NCI-H2107 treated with DMSO at 0.1 percent for 48 hours (cell line): ENCODE measurements around the gene CSMD2.

Source experiments
- DNase-seq: peaks from one replicate; lab custom pipeline; 2025; ENCODE audit not compliant: unreplicated experiment; lab: John Stamatoyannopoulos, UW

Gene CSMD2

DNA sequence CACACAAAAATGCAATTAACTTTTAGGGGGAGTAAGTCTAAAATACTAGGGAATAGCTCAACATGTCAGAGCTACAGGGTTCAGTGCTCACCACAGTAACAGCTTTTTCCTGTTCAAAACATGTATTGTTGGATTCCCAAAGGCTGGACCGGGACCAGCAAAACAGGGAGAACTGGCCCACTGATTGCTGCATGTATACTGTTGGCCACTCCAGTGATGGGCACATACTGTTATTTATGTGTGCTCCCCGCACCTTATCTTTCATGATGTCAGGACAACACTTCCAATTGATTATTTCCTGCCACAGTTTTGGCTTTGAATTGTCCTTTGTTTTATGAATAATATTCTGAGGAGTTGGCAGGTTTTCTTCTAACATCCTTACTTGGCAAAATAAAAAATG lies 250.5 kb downstream of the CSMD2 start:
- DNase-seq: no peak

DNA sequence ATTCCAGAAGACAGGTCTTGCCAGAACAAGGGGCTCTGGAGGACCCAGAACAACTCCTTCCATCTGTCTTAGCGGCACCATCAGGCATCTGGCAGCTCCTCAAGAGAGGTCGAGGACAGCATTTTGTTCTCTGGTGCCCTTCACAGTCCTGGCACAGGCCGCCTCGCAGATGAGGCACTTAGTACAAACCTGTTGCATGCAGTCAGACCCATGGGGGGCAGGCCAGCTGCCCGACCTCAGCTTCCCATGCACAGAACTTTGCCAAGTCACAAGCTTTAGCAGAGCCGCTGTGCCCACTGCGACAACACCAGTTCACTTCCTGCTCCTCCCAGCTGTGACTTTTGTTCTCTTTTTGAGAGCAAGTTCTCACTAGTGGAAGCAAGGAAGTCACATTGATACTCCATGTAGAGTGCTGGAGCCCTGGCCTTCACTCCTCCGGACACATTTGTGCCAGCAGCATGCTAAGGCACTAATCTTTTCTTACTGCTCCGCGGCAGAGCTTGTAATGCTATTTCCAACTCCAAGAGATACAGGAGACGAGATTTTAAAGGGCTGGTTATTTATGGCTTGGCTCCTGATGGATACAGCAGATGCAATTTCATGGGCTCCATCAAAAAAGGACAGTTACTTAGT lies 256.6 kb downstream of the CSMD2 start:
- no peak for DNase-seq

DNA sequence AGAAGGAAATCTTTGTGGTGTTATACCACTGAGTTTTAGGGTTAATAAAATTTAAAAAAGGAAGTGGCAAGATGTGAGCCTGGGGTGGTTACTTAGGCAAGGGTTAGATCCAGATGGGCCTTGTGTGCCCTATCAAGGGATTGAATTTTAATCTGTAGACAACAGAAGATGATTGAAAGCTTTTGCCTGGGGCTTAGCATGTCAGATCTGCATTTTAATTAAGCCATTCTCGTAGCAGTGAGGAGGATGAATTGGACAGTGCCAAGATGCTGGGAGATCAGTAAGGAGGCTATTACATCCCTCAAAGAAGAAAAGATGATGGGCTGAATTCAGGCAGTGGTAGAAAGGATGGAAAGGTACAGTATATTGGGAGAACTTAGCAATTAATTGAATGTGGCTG lies 258.9 kb downstream of the CSMD2 start:
- no peak for DNase-seq

DNA sequence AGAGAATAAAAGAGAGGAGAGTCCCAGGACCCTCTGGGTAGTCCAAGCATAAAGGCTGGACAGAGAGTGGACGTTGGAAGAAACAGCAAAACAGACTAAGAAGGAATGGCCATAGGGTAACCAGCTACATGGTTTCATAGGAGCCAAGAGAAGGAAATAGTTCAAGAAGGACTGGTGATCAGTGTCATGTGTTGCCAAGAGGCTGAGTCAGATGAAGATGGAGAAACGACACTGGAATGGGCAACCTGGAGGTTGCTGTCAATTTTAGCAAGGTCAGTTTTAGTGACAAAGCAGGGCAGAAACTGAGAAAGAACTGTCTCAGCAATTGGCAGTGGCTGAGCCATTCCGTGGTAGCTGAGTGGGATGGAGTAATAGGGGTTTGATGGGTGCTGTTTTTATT lies 259.8 kb downstream of the CSMD2 start:
- no peak for DNase-seq

DNA sequence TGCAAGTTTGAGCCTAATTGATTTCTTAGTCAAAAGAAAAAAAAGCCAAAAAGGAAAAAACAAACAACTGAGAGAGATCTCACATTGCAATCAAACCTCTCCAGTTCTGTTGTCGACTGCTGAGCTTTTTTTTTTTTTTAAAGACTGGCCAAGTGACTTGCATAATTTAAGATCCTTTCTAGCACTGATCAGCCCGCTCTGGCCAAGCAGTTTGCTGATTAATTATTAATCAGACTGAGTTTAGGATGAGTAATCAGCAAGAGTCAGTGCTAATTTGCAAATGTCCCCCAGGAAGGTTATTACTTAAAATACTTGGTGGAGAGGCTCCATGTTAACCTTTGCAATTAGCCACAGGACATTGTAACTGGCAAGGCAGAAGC lies 261.8 kb downstream of the CSMD2 start:
- DNase-seq: no peak

DNA sequence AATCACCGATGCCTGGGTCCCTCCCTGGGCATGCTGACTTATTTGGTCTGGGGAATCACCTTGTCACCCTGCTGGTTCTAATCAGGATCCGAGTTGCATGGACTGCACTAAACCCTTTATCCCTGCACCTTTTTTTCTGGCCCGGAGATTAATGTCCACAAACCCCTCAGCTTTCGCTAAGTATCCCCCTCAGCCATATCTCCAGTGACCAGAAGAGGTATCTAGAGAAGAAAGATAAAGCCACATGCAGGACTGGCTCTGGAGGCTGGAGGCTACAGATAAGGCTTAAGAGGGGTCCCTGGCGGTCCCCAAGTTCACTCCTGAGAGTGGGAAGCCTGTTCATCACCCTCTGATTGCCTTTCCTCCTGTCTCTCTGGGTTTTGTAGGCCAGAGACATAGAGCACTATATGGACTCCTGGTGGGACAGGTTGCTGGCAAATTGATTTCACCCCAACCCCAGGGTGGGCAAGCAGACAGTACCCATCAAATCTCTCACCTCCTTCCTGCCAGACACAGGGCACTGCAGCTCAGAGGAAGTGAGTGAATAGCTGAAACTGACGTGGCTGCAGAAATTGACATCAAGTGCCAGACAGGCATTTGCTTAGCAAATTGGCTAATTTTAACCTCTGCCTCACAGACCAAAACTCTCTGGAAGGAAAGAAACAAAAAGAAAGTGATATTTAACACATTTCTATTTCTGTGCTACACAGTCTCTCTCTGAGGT lies 262.4 kb downstream of the CSMD2 start:
- no peak for DNase-seq

DNA sequence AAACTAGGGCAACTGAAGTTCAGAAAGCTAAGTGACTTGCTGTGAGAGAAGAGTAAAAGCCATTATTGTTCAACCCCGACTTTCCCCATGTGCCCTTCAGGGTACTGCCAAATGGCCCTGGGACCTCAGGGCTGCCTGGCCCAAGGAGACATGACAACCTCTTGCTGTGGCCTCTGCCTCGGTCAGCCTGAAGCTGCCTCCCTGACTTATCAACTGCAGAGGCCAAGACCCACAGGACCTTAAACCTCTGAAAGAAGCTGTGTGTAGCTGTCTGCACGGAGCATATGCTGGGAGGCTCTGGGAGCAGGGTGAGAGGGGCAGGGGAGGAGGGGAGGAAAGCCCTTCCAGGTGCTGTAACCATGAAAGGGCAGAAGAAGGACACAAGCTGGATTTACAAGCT lies 265.3 kb downstream of the CSMD2 start:
- no peak for DNase-seq

DNA sequence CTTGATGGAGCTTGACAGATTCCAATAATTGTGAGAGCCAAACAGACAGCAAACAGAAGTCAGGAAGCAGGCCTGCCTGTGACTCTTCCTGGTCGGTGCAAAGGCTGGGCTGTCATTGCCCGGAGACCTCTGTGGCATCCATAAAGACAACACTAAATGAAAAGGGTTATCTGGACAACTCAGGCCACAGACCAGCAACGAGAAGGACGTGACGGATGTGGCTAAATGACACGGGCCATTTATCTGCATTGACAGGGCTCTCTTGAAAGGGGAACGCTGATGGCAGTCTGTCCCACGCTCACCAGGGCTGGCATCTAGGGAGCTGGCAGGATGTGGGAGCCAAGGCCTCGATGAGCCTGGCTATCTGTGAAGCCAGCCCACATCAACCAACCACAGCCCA lies 266.1 kb downstream of the CSMD2 start:
- no peak for DNase-seq

DNA sequence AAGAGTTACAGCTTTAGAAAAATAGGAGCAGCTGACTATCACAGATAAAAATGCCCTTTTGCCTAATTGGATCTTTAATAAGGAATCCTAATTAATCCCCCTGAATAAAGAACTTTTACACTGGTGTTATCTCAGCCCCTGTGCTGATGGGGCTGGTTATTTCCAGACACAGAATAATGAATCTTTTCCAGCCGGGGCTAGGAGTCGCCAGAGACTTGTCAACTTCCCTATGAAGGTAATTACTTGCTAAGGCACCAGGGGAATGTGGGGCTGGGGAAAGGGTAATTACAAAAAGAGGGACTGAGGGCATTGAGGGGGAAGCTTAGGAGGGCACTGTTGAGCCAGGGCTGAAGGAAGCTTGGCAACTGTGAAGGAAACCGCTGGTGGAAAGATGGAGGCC lies 266.6 kb downstream of the CSMD2 start:
- no peak for DNase-seq

DNA sequence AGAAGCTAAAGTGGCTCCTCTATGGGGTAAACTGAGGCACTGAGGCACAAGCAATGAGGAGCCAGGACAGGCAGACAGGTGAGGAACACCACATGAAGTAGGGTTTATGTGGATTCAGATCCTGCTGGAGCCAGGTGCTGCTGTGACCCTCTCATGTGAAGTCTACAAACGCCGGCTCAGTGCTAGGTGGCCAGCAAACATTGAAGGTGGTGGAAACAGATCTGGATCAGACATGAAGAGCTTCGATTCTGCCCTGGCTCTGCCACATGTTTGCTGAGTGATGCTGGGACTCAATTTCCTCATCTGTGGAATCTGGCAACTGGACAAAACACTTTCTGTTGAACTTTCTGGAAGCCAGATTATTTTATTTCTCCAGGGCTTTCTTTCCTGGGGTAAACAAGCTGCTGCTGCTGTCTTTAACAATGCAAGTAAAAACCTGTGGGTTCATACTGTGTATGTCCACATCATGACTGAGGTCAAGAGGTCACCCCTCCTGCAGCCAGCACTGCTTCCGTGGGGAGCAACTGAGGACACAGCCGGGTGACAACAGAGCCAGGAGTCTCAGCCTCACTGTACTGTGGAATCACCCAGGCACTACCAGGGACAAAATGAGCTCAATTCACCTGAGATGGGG lies 267.8 kb downstream of the CSMD2 start:
- no peak for DNase-seq

DNA sequence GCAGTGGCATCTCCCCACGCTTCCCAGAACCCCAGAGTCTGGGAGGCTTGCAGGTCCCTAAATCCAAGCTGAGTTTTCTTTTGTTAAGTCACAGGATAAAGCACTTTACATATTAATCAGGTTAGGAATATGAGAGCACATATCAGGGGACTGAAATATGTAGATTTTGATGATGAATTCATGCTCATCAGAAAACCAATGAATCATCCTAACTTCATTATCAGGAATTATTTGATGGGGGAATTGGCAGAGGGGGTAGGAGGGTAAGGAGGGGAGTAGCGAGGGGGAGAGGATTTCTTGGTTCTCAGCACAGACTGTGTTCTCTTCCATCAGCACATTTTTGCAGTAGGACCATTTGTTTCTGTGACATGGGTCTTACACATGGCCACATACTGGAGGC lies 269.1 kb downstream of the CSMD2 start:
- no peak for DNase-seq

DNA sequence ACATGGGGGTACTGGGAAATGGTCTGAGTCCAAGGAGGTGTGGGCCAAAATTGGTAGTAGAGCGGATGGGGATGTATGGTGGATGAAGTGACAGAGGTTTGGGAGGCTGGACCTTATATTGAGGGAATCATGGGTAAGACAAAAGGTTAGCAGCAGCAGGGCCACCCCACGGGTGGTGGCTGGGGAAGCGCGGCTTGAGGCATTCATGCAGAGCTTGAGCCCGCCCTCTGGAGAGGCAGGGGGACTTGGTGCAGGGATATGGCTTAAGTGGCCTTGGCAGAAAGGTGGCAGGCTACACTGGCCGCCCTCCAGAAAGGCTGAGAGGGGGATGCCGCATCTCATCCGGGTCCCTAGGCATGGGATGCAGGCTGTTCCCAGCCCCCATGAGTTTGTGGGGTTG lies 269.6 kb downstream of the CSMD2 start:
- DNase-seq: no peak

DNA sequence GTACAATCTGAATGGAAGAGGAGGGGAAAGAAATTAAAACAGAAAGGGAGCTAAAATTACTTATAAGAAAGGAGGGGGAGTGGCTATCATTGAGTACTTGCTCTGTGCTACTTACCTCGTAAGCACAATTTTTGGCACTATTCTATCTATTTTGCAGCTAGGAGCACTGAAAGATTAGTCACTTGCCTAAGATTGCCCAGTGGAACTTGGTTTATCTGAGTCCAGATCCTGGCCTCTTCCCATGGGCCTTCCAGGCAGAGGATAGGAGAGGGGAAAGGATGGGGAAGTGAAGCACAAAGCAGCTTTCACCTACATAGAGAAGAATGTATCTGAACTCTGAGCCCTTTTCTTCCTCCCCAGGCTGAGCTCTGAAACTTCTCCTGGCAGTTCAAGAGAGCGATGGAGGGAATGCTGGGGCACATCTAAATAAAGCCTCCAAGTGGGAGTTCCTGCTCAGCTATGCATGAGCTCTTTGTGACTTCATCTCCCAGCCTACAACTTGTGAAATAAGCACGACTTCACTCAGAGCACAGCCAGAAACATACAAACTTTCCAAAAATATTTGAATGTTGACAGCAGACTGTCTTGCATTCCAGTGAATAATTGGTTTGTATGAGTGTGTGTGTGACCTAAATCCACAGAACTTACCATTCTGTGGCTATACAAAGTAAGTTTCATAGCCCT lies 271.7 kb downstream of the CSMD2 start:
- no peak for DNase-seq

DNA sequence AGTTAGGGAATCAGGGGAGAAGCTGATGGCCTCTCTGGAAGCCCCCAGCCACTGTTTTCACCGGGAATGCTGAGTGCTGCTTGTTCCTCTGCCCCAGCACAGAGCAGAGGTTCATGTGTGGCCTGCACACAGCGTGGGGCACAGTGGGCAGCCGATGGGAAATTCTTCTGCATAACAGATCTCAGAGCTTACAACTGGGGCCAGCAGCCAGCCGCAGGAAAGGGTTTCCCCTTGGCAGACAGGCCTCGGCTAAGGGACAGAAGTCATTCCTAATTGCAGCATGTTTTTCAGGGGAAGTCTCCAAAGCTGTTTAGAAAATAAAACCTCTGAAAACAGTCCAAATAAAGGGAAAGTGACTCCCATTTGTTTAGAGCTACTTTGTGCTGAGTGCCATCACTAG lies 278.5 kb downstream of the CSMD2 start:
- no peak for DNase-seq

DNA sequence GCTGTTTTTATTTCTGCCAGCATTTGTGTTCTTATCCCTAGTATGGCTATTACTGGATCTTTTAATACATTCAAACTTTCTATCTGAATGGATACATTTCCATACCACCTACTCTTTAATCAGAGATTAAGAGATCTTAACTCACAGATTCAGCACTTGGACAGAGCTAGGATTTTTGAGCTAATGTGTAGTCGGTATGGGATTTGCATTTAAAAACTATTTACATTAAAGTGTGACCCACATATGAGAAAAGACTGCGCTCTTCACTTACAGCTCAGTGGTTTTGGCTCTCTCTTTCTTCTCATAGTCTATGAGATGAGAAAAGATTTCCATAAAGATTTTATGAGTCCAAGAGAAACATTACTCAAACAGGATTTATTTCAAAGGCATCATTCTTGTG lies 284.7 kb downstream of the CSMD2 start:
- no peak for DNase-seq

DNA sequence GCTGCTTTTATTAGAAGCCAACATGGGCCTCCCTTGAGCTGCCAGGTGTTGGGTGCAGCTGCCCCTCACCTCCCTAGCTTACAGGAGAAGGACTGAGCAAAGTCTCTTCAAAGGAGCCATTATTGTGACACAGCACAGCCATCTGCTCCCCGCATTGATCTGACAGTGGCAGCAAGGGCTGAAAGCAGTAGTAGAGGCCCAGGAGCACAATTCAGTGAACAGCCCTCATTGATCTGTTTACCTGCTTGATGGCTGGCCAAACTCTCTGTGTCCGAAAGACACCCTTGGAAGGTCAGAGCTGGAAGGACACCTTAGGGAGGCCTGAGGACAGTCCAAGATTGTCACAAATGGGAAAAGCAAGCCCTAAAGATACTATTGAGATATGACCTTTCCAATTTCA lies 286.6 kb downstream of the CSMD2 start:
- no peak for DNase-seq

DNA sequence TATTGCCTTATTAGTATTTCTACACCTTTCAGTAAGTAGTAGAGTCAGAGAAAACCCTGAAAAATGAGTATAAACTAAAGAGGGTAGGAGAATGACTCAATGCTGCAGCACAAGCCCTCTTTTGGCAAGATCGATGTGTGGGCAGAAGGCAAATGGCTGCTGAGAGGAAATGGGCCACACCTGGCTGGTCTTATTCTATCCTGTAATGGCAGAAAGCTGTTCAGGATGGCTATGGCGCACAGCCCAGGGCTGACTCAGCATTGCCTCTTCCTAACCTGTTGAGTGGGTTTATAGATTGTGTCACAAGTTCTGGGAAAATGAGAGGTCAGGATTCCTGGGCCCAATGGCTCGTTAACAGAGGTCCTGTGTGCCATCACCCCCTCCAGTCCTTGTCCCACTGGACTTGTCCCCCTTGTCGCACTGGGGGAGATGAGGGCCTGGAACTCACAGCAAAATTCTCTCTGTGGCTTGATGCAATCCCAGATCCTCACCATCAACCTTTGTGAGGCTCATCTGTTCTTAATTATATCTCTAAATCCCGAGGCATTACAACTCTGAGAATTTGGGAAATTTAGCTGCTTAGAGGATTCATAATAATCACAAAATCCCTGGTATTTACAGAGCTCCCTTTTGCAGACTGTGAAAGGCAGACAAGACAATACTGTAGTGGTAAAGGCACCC lies 287.9 kb downstream of the CSMD2 start:
- no peak for DNase-seq

DNA sequence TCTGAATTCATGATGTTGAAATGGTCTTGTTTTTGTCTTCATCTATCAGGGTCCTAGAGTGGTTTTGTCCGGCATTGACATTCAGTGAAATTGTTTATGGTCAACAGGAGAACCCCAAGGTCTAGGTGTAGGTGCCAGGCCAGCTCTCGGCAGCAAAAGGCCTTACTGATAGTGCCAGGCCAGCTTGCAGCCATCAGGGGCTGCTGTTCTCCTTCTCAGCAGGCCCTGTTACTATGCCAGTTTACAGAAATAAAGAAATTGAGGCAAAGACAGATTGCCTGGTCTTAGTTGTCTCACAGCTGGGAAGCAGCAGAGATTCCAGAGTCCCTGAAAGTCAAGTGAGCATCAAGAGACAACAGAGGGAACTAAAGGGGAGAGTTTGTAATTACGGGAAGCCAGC lies 289.2 kb downstream of the CSMD2 start:
- DNase-seq: no peak

DNA sequence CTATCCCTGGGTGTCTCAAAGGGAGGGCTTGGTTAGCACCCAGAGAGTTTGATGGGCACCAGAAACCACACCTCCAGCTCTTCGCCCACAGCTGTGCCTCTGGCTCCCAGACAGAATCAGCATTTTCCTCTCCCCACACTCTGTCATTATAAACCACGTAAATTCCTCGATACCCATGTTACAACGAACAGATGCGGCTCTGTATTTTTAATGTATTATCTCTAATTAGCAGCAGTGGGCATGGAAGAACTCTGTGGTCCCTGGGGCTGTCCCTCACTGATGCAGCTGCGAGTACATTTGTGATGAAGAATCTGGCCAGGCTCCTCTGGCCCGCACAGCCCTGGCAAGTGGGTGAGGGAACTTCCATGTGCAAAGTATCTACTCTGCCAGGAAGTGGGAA lies 290.4 kb downstream of the CSMD2 start:
- DNase-seq: no peak

DNA sequence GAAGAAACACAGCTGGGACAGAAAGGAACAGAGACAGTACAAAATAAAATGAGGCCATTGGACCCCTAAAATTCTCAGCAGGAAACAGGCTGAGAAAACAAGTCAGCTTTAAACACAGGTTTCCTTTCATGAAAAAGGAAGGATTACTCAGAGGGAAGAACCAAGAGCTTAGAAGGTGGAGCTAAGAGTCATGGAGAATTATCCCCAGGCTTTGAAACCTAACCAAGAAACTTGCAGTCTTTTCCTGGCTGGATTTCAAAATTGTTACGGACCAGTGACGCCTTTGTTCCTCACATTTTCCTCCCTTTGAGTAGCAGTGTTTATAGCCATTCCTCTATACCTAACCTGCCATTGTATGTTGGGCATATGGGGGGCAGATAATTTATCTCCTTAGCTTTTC lies 292.3 kb downstream of the CSMD2 start:
- no peak for DNase-seq

DNA sequence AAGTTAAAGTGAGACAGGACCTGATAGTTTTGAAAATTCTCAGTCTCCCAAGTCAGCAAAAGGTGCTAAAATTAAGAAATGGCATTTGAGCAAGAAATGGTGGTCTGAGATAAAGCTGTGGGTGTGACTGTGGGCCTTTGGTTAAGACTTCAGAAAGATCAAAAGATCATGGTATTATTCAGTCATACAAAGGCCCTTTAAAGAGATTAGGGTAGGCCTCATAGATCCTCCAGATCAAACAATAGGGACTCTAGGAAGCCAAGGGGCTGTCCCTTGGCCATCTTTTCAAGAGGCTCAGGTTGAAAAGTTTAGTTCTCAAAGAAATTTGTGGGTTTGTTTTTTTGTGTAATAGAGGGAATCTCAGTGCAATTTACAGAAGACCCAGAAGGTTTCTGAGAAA lies 292.8 kb downstream of the CSMD2 start:
- DNase-seq: no peak

DNA sequence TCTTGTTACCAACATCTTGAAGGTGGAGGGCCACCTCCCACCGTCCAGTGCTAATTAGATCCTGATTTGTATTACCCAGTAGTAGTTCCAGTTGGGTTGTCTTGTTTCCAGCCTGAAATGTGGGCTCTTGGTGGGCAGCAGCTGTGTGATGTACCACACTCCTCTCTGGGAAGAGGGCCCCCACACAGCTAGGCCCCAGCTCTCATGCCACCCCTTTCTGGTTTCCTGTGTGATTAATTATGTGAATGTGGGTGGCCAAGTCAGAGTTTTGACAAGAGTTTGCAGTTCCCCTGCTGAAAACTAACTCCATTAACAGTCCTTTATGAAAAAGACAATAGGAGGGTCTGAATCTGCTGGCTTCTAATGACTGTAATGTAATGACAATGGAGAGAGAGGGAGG lies 297.3 kb downstream of the CSMD2 start:
- DNase-seq: no peak
